Osteoblast (primary cell): ENCODE data around the gene PLXNB2. TPM values are rescaled to one million over a fixed set of nuclear protein-coding genes. Genes with fewer than 3 reads are reported as not detected.

ENCODE experiments used
- DNase-seq: peaks from one replicate; pipeline ENCODE4 v3.0.0; 2011; ENCODE audit warnings: low spot score, mixed read lengths; ENCODE audit not compliant: insufficient read length; ENCODE audit errors: missing footprints
- H2AFZ ChIP-seq: 2 replicates; pipeline ENCODE4 v1.6.0; 2011; ENCODE audit warnings: mild to moderate bottlenecking, low read length
- H3K27ac ChIP-seq: 2 replicates; pipeline ENCODE4 v1.5.1; 2011; ENCODE audit warnings: mild to moderate bottlenecking, low read depth, low read length, moderate library complexity
- H3K27me3 ChIP-seq: 2 replicates; pipeline ENCODE4 v1.6.0; 2012; ENCODE audit warnings: mild to moderate bottlenecking, control low read depth, inconsistent platforms, low read length, moderate library complexity; ENCODE audit not compliant: insufficient read depth
- H3K36me3 ChIP-seq: 2 replicates; pipeline ENCODE4 v1.5.1; 2011; ENCODE audit warnings: mild to moderate bottlenecking, low read length, control low read depth, moderate library complexity; ENCODE audit not compliant: insufficient read depth
- H3K4me1 ChIP-seq: 2 replicates; pipeline ENCODE4 v1.5.1; 2011; ENCODE audit warnings: mild to moderate bottlenecking, low read length, control low read depth, moderate library complexity; ENCODE audit not compliant: insufficient read depth
- H3K4me2 ChIP-seq: 2 replicates; pipeline ENCODE4 v1.6.0; 2011; ENCODE audit warnings: mild to moderate bottlenecking, low read length; ENCODE audit not compliant: insufficient read depth
- H3K4me3 ChIP-seq: fragments of 200-600 bp; sonication (generic); 3 replicates; pipeline ENCODE4 v1.5.1; 2012; ENCODE audit warnings: mild to moderate bottlenecking, low read length, inconsistent platforms; ENCODE audit not compliant: insufficient read depth
- H3K79me2 ChIP-seq: 2 replicates; pipeline ENCODE4 v1.6.0; 2012; ENCODE audit warnings: mild to moderate bottlenecking, low read length, control low read depth, inconsistent platforms; ENCODE audit not compliant: insufficient read depth
- H3K9me3 ChIP-seq: 2 replicates; pipeline ENCODE4 v1.5.1; 2011; ENCODE audit warnings: low read depth, low read length, control low read depth
- H4K20me1 ChIP-seq: 2 replicates; pipeline ENCODE4 v1.6.0; 2012; ENCODE audit warnings: mild to moderate bottlenecking, low read length, control low read depth; ENCODE audit not compliant: insufficient read depth
- total RNA-seq: library from RNA; depleted of rRNA; stranded (reverse); fragments of >200 nt; gene quantifications from 2 replicates; pipeline ENCODE4 v1.2.3, GENCODE V29; 2012
- TF ChIP-seq, protein P1 (sequence below): IDR thresholded peaks from 2 replicates; pipeline ENCODE4 v1.5.1; 2011; ENCODE audit warnings: mild to moderate bottlenecking, low read depth, low read length, moderate library complexity; ENCODE audit errors: extremely low read depth

Gene PLXNB2
- total RNA-seq, 1 donor, result 209 TPM

DNA sequence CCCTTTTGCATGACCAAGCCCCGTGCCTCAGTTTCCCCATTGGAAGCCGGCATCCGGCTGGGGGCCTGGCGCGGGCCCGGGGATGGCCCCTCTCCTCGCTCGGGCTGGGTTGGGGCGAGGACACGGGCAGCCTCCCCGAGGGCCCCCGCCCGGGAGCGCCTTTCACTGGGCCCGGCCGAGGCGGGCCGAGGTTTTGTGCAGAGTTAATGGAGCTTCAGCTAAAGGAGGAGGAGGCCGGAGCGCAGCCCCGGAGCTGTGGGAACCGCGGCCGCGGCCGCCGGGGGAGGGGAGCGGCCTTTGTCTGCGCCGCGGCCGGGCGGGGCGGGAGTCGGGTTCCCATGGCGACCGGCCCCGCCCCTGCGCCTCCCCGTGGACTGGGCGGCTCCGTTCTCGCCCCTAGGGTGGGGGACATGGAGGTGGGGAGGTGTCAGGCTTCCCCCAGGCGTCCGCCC, 35.9 kb downstream of the PLXNB2 start:
- peaks cover 37% of the 10 kb centered on the region for H4K20me1 ChIP-seq
- H3K4me1 ChIP-seq, result peaks cover 11% of the 10 kb centered on the region
- peak overlapping the region; percentile 64 for H3K4me2 ChIP-seq
- TF ChIP-seq, protein P1, sequence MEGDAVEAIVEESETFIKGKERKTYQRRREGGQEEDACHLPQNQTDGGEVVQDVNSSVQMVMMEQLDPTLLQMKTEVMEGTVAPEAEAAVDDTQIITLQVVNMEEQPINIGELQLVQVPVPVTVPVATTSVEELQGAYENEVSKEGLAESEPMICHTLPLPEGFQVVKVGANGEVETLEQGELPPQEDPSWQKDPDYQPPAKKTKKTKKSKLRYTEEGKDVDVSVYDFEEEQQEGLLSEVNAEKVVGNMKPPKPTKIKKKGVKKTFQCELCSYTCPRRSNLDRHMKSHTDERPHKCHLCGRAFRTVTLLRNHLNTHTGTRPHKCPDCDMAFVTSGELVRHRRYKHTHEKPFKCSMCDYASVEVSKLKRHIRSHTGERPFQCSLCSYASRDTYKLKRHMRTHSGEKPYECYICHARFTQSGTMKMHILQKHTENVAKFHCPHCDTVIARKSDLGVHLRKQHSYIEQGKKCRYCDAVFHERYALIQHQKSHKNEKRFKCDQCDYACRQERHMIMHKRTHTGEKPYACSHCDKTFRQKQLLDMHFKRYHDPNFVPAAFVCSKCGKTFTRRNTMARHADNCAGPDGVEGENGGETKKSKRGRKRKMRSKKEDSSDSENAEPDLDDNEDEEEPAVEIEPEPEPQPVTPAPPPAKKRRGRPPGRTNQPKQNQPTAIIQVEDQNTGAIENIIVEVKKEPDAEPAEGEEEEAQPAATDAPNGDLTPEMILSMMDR, result peak; percentile 11
- H3K79me2 ChIP-seq, result no peaks in the 10 kb centered on the region
- no peaks in the 10 kb centered on the region for H3K9me3 ChIP-seq
- H3K36me3 ChIP-seq, result peaks cover 22% of the 10 kb centered on the region
- no peaks in the 10 kb centered on the region for H3K27me3 ChIP-seq
- no peak overlapping the region for H2AFZ ChIP-seq
- H3K27ac ChIP-seq, result no peak overlapping the region
- DNase-seq, result peak; percentile 99
- H3K4me3 ChIP-seq, result peak overlapping the region; percentile 69

DNA sequence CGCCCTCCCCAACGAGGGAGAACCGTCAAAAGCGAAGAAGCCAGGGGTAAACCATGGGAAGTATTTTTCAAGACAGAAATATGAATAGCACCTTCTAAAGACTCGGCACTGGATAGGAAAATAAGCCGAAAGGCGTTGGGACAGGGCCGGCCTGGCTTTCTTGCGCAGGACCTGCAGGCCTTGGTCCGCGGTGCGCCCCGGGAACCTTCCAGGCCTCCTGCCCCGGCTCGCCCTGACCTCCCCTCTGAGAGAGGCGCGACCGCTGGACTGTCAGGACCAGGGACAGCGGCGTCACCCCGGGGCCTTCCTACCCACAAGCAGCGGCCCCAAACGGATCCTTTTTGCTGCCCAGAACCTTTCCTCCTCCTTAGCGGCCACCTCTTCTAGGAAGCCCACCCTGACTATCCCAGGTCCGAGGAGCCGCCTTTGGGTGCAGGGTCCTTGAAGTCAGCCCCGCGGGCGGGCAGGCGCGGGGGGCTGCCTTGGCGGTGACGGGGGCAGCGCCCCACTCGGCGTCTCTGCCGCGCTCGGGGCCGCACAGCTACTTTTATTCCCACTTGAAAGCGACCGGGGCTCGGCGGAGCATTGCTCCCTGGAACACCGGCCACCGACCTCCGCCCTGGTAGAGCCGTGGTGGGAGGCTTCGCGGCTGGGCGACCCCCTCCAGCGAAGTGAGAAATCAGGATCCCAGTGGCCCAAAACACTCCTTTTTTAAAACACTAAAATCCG, 36.6 kb downstream of the PLXNB2 start:
- Histone ChIP-seq H3K27me3 (no peaks in the 10 kb centered on the region), H3K36me3 (peaks cover 16% of the 10 kb centered on the region), H3K79me2 (no peaks in the 10 kb centered on the region), H3K4me3 (peak overlapping the region; percentile 69), H3K4me2 (peak overlapping the region; percentile 64), H4K20me1 (peaks cover 35% of the 10 kb centered on the region), H3K4me1 (peaks cover 11% of the 10 kb centered on the region), H3K9me3 (no peaks in the 10 kb centered on the region), H2AFZ (no peak overlapping the region), H3K27ac (no peak overlapping the region)
- DNase-seq, result peak; percentile 99
- TF ChIP-seq, protein P1, result no peak

DNA sequence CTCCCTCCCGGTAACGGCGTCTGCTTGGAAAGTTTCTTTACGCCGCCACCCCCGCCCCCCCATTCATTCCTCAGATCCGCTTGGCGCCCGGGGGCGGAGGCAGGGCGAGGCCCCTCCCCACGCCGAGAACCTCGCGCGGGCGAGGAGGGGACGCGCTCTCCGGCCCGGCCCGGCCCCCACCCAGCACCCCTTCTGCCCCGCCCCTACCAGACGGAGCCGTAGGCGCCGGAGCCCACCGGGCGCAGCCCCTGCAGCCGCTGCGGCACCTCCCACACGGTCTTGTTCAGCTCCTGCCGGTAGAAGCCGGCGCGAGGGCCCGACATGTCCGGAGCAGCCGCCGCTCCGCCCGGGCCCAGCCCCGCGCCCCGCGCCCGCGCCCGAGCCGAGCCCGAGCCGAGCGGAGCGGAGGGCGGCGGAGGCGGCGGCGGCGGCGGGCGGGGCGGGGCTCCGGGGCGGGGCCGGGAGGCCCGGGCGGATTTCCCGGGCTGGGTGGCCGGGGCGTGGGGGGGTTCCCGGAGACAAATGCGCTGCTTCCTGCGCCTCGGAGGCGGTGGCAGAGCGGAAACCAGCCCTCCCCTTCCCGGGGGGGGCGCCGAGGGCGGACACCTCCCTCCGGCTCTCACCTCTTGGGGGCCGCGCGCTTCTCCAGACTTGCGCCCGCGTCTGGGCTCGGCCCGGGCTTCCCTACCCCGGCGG, 37.3 kb downstream of the PLXNB2 start, which contains the start of gene MAPK11:
MAPK11 (minus strand) TSS at position 411 of the 696 bp plus-strand sequence; CDS start at position 323, 88 bp downstream.
- Histone ChIP-seq H3K79me2 (no peaks in the 10 kb centered on the region), H2AFZ (no peak within 1 kb of the TSS), H4K20me1 (peaks cover 28% of the 10 kb centered on the region), H3K27me3 (no peaks in the 10 kb centered on the region), H3K27ac (no peak within 1 kb of the TSS), H3K4me2 (peak within 1 kb of the TSS; percentile 64), H3K36me3 (peaks cover 8% of the 10 kb centered on the region), H3K4me1 (peaks cover 11% of the 10 kb centered on the region), H3K9me3 (no peaks in the 10 kb centered on the region), H3K4me3 (peak within 1 kb of the TSS; percentile 69)
- DNase-seq, result peak; percentile 98
- TF ChIP-seq, protein P1, result no peak

DNA sequence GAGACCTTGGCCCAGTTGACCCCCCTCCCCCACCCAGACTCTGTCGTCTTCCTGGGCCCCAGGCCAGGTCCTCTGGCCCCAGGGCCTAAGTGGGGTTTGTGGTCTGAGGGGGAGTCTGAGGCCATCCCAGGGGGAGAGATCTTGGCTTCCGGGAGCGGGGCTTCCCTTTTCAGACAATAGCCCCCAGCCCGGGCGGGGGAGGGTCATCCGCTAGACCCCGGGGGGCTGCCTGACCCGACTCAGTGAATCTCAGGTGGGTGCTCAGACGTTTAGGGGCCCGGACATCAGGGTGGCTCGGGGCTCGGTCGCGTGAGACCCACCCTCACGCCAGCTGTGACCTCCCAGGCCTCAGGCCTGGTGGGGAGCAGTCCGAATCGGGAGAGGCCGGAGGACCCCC, 37.9 kb downstream of the PLXNB2 start:
- no peak overlapping the region for H2AFZ ChIP-seq
- peak overlapping the region; percentile 45 for H3K4me2 ChIP-seq
- peaks cover 11% of the 10 kb centered on the region for H3K4me1 ChIP-seq
- no peak for DNase-seq
- H3K36me3 ChIP-seq, result peaks cover 5% of the 10 kb centered on the region
- H3K9me3 ChIP-seq, result no peaks in the 10 kb centered on the region
- TF ChIP-seq, protein P1, result no peak
- H4K20me1 ChIP-seq, result peaks cover 24% of the 10 kb centered on the region
- no peaks in the 10 kb centered on the region for H3K79me2 ChIP-seq
- H3K27me3 ChIP-seq, result no peaks in the 10 kb centered on the region
- no peak overlapping the region for H3K27ac ChIP-seq
- peak overlapping the region; percentile 64 for H3K4me3 ChIP-seq
